Spleen (tissue), 11 donors: ENCODE measurements around the gene RHOC. TPM values are rescaled to one million over a fixed set of nuclear protein-coding genes. Genes with fewer than 3 reads are reported as not detected.
A peak's percentile ranks its signal among the peaks of the same experiment; 100 is the strongest.

Experiments used
- DNase-seq: peaks from one replicate; pipeline ENCODE4 v3.0.0-alpha.2; 2020
- H3K27ac ChIP-seq, 8 donors: fragments of 200-600 bp; sonication (generic) in 7 of 8; 1 replicate in 4 of 8; 2 replicates in 4 of 8; pipeline versions ENCODE4 v1.5.0 to v1.8.0; 2016 to 2021; ENCODE audit warnings: inconsistent platforms in 4 of 8, mild to moderate bottlenecking in 4 of 8, moderate library complexity in 1 of 8
- H3K27me3 ChIP-seq, 7 donors: fragments of 200-600 bp; sonication (generic) in 6 of 7; replicated peaks in 1 of 7; 1 replicate in 4 of 7; 2 replicates in 3 of 7; pipeline versions ENCODE4 v1.5.0 to v1.8.0; 2016 to 2021; ENCODE audit warnings: inconsistent platforms in 3 of 7, mild to moderate bottlenecking in 1 of 7
- H3K36me3 ChIP-seq, 6 donors: fragments of 200-600 bp; sonication (generic) in 5 of 6; 1 replicate in 4 of 6; 2 replicates in 2 of 6; pipeline versions ENCODE4 v1.5.0 to v1.8.0; 2016 to 2021; ENCODE audit warnings: inconsistent platforms in 2 of 6
- H3K4me1 ChIP-seq, 6 donors: fragments of 200-600 bp; sonication (generic) in 5 of 6; 1 replicate in 3 of 6; 2 replicates in 3 of 6; pipeline versions ENCODE4 v1.5.0 to v1.8.0; 2016 to 2021; ENCODE audit warnings: inconsistent platforms in 3 of 6
- H3K4me3 ChIP-seq, 8 donors: fragments of 200-600 bp; sonication (generic) in 7 of 8; 1 replicate in 4 of 8; 2 replicates in 4 of 8; pipeline versions ENCODE4 v1.5.0 to v1.8.0; 2016 to 2021; ENCODE audit warnings: inconsistent platforms in 4 of 8, mild to moderate bottlenecking in 4 of 8, moderate library complexity in 2 of 8
- H3K9me3 ChIP-seq, 8 donors: fragments of 200-600 bp; sonication (generic) in 7 of 8; 1 replicate in 4 of 8; 2 replicates in 4 of 8; pipeline versions ENCODE4 v1.5.0 to v1.8.0; 2016 to 2021; ENCODE audit warnings: inconsistent platforms in 4 of 8
- POLR2A ChIP-seq, 3 donors: fragments of 450-650 bp; IDR thresholded peaks; one replicate each; pipeline ENCODE4 v1.5.1; 2017; ENCODE audit warnings: antibody characterized with exemption in 3 of 3, mild to moderate bottlenecking in 1 of 3
- POLR2AphosphoS5 ChIP-seq, 3 donors: sonication (generic); formaldehyde crosslinking; IDR thresholded peaks; one replicate each; pipeline ENCODE4 v1.5.1; 2017; ENCODE audit warnings: antibody characterized with exemption in 3 of 3
- WGBS, 5 donors: extraction: QIAGEN DNeasy Blood & Tissue Kit in 3 of 5; methylation state at CpG; one replicate each; pipeline versions ENCODE4 v1.1.5 to v1.1.7; 2013 to 2018; 5-methylcytosine and 5-hydroxymethylcytosine counted together
- intact Hi-C: fragments of 100-400 bp; cut with DNase I; formaldehyde crosslinking; loops from one replicate; pipeline ENCODE4 v1.15.0; 2023; ENCODE audit warnings: low total_unique reads
- polyA plus RNA-seq, 3 donors: library from polyadenylated mRNA; stranded (reverse); fragments of 200-250 nt; gene quantifications; one replicate each; pipeline ENCODE4 v1.2.1, GENCODE V29; 2013
- total RNA-seq, 7 donors: library from RNA; depleted of rRNA in 3 of 7; stranded (reverse); fragments of >200 nt in 3 of 7; fragmentation: NEBNext Ultra II Directional in 4 of 7; extraction: Animal tissue kit (Norgen Biotek cat#: 25700) in 4 of 7; gene quantifications; one replicate each; pipeline versions ENCODE4 v1.1.0 to v1.2.1, GENCODE V29; 2016 to 2021
- TF ChIP-seq, protein P1 (sequence below), 11 experiments: fragments of 200-600 bp in 7 of 11; fragments of 450-650 bp in 4 of 11; sonication (generic) in 4 of 11; IDR thresholded peaks in 8 of 11; conservative IDR thresholded peaks in 3 of 11; 1 replicate in 7 of 11; 2 replicates in 4 of 11; pipeline versions ENCODE4 v1.4.0 to v1.8.0; 2016 to 2021; ENCODE audit warnings: antibody characterized with exemption in 11 of 11, inconsistent platforms in 4 of 11, mild to moderate bottlenecking in 1 of 11
- donor health status: healthy with polysubstance abuse.
- donor health status: DM: no; HTN: no; CAD: no; lungs with moderate emphysema.
- donor health status: DM: no; HTN: no; CAD: no.
- donor health status: Bipolar disorder and iron deficiency.
- donor health status: healthy.
- donor health status: DM: no; HTN: no; CAD: no.
- donor health status: DM: yes; HTN: yes; CAD: no.

The RHOC gene
- total and polyA plus RNA-seq, 10 donors, result 120 to 323 (median 203) TPM

DNA sequence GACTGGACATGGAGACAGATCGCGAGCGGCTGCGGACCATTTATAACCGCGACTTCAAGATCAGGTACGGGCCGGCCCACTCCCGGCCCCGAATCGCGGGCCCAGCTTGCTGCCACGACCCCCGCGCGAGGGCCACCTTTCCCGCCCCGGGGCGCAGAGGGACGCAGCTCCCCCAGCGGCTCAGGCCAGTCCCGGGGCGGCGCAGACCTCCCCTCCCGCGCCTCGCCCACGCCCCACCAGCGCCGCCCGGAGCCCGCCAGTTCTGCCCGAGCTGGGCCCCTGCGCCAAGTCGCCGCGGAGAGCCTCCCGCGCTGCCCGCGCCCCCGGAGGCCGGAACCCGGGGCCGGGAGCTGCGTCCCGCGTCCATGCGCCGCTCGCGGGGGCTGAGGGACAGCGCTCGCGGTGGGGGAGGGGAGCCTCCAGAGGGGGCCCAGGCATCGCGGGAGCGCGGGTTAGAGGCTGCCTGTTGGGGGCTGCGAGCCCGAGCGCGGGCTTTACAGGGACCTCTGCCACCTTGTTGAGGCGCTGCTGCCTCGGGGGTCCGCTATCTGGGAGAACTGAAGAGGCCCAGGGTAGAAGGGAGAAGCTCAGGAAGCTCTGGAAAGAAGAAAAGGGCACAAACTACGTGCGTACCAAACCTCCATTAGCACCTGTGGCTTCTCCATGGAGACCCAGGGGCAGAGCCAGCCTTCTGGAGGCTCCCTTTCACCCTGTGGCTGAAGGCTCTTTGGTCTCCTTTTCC lies 31.8 kb downstream of the RHOC start:
- Histone ChIP-seq H3K27me3 (no peaks in the 10 kb centered on the region), H3K4me1 (peaks cover 18 to 60% (median 42%) of the 10 kb centered on the region in 6 donors), H3K36me3 (peaks cover 0 to 26% (median 19%) of the 10 kb centered on the region in 6 donors), H3K9me3 (no peaks in the 10 kb centered on the region), H3K4me3 (peak overlapping the region; percentile 73 to 95 (median 80)), H3K27ac (peak overlapping the region; percentile 79 to 94 (median 92))
- TF ChIP-seq POLR2A (IDR thresholded peaks at IDR 0.05), result no peak
- TF ChIP-seq POLR2AphosphoS5 (IDR thresholded peaks at IDR 0.05), result no peak
- TF ChIP-seq, protein P1, sequence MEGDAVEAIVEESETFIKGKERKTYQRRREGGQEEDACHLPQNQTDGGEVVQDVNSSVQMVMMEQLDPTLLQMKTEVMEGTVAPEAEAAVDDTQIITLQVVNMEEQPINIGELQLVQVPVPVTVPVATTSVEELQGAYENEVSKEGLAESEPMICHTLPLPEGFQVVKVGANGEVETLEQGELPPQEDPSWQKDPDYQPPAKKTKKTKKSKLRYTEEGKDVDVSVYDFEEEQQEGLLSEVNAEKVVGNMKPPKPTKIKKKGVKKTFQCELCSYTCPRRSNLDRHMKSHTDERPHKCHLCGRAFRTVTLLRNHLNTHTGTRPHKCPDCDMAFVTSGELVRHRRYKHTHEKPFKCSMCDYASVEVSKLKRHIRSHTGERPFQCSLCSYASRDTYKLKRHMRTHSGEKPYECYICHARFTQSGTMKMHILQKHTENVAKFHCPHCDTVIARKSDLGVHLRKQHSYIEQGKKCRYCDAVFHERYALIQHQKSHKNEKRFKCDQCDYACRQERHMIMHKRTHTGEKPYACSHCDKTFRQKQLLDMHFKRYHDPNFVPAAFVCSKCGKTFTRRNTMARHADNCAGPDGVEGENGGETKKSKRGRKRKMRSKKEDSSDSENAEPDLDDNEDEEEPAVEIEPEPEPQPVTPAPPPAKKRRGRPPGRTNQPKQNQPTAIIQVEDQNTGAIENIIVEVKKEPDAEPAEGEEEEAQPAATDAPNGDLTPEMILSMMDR (IDR thresholded peaks at IDR 0.05 in 8 of 11, conservative IDR thresholded peaks at IDR 0.05 in 3 of 11), result no peak
- DNase-seq, result peak; percentile 90
- 0 to 1% (median 1%) methylated on average over 27 to 68 of the region's 68 CpGs for WGBS, 5 donors
- intact Hi-C loops, result loop anchor here (10.0 kb wide), 1 partner anchor 50 kb away; no protein-coding TSS in a partner anchor

DNA sequence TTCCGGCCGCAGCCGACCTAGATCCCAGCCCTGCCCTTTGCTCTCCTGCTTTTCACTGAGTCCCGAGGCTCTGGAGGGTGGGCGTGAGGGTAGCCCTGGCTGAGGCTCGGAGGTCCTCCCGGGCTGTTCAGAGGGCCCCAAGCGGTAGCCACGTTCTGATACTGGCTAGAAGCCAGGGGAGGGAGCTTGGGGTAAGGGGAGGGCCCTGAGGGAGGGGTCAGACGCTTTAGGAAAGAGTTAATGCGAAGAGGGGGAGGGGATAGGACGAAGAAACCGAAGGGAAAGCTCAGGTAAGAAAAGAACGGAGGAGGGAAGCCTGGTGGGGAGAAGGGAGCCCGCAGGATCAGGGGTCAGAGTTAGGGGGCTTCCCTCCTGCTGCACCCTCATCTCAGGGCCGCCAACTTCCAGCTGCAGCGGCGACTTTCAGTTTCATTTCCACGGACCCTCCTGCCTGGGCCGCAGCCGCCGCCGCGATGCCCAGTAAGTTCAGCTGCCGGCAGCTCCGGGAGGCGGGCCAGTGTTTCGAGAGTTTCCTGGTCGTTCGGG lies 32.4 kb downstream of the RHOC start, which contains the start of gene MOV10:
MOV10 (plus strand) TSS at position 220 of the 546 bp plus-strand sequence; CDS start at position 474, 254 bp downstream.
- Histone ChIP-seq H3K27me3 (no peaks in the 10 kb centered on the region), H3K36me3 (peaks cover 0 to 32% (median 25%) of the 10 kb centered on the region in 6 donors), H3K27ac (peak within 1 kb of the TSS; percentile 79 to 94 (median 92)), H3K4me3 (peak within 1 kb of the TSS; percentile 73 to 95 (median 80)), H3K9me3 (no peaks in the 10 kb centered on the region), H3K4me1 (peaks cover 18 to 60% (median 42%) of the 10 kb centered on the region in 6 donors)
- TF ChIP-seq POLR2AphosphoS5 (IDR thresholded peaks at IDR 0.05) (peak; percentile 70 to 91 (median 87)), POLR2A (IDR thresholded peaks at IDR 0.05) (no peak)
- TF ChIP-seq, protein P1 (IDR thresholded peaks at IDR 0.05 in 8 of 11, conservative IDR thresholded peaks at IDR 0.05 in 3 of 11), result peak in 1 of 11 experiments; percentile 13
- DNase-seq, result peak; percentile 92
- intact Hi-C loops, result loop anchor here (10.0 kb wide), 1 partner anchor 50 kb away; no protein-coding TSS in a partner anchor
- WGBS, 5 donors, result 0 to 1% (median 1%) methylated on average over 26 to 30 of the region's 30 CpGs

DNA sequence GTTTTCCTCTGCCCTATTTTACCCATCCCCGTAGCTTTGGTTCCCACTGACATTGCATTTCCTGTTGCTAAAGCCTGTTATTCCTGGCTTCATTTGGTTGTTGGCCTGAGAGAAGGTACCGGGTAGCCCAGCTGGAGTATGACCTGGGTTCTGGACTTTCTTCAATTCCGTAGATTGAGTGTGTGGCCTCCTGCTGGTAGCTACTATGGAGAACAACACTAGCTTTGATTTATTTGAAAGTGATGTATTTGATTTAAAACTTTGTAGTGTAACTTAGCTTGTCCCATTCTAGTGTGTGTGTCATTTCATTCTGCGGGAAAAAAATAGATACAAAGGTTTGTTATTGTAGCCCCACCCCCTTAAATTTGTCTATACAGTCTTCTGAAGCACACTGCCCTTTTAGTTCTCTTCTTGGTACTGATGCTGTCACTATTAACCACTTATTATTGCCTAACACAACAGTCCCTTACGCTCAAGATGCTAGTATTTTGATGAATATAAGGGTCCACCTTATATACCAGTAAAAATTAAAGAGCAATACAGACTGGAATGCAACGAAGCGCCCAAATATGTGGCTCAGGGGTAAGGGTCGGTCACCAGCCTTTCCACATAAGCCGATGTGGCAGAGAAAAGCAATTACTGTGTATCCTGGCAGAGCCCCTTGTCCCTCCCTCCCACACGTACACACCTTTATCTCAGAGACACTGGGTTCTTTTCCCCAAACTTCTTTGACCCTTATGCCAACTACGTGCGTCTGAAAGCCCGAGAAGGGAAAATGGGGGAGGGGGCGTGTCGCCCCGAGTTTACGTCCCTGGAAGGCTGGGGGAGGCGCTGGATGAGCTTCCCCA lies 33.1 kb downstream of the RHOC start:
- Histone ChIP-seq H3K4me3 (peak overlapping the region; percentile 73 to 95 (median 80)), H3K27ac (peak overlapping the region; percentile 79 to 94 (median 92)), H3K36me3 (peaks cover 0 to 39% (median 30%) of the 10 kb centered on the region in 6 donors), H3K9me3 (no peaks in the 10 kb centered on the region), H3K27me3 (no peaks in the 10 kb centered on the region), H3K4me1 (peaks cover 18 to 59% (median 42%) of the 10 kb centered on the region in 6 donors)
- no peak for DNase-seq
- intact Hi-C loops, result loop anchor here (10.0 kb wide), 1 partner anchor 49 kb away; no protein-coding TSS in a partner anchor
- WGBS, 5 donors, result 5 to 10% (median 8%) methylated on average over 17 to 18 of the region's 18 CpGs
- TF ChIP-seq, protein P1 (IDR thresholded peaks at IDR 0.05 in 8 of 11, conservative IDR thresholded peaks at IDR 0.05 in 3 of 11), result peak in 8 of 11 experiments; percentile 14 to 46 (median 37)
- TF ChIP-seq POLR2AphosphoS5 (IDR thresholded peaks at IDR 0.05) (peak in 1 of 3 donors; percentile 33), POLR2A (IDR thresholded peaks at IDR 0.05) (no peak)
